Endothelial cell of umbilical vein (primary cell): ENCODE measurements around the gene PYY. TPM values are rescaled to one million over a fixed set of nuclear protein-coding genes. Genes with fewer than 3 reads are reported as not detected.

Experiments used
- BruUV-seq: library from RNA; stranded (reverse); fragments of 400-500 nt; replicated peaks from 2 replicates; lab custom pipeline; 2021; lab: Mats Ljungman, UMichigan
- CTCF ChIA-PET: fragments of 300-600, 350-600 bp; sonication (Branson Sonifier 250); formaldehyde crosslinking; loops from one replicate; lab custom pipeline; 2021; ENCODE audit warnings: antibody characterized with exemption, inconsistent platforms; lab: Charles Lee
- POLR2A ChIA-PET: fragments of 300-600, 350-600 bp; sonication (Branson Sonifier 250); formaldehyde crosslinking; loops from one replicate; lab custom pipeline; 2021; ENCODE audit warnings: antibody characterized with exemption, inconsistent platforms; lab: Charles Lee
- DNase-seq: peaks from one replicate; pipeline ENCODE4 v3.0.0-alpha.2; 2011; ENCODE audit warnings: low read depth, low spot score
- FAIRE-seq: peaks from 2 replicates; lab custom pipeline; 2011; peaks lifted over from hg19 to GRCh38; lab: Jason Lieb, UNC
- H2AFZ ChIP-seq: 2 replicates; pipeline ENCODE4 v1.6.0; 2012; ENCODE audit warnings: low read depth, low read length, control low read depth, inconsistent platforms
- H3K27ac ChIP-seq: 2 replicates; pipeline ENCODE4 v1.5.1; 2011; ENCODE audit warnings: low read depth, mild to moderate bottlenecking, control low read depth, low read length, moderate library complexity; ENCODE audit not compliant: insufficient read depth
- H3K27me3 ChIP-seq, 2 experiments: 2 replicates each; pipeline versions ENCODE4 v1.6.0 to v1.6.1; 2011; ENCODE audit warnings: low read length in 2 of 2, mixed read lengths in 1 of 2; ENCODE audit not compliant: control insufficient read depth in 2 of 2, insufficient read depth in 2 of 2
- H3K36me3 ChIP-seq, 2 experiments: 2 replicates in 1 of 2; 3 replicates in 1 of 2; pipeline ENCODE4 v1.5.1; 2011; ENCODE audit warnings: low read length in 2 of 2, mild to moderate bottlenecking in 1 of 2, moderate library complexity in 1 of 2; ENCODE audit not compliant: control insufficient read depth in 2 of 2, insufficient read depth in 2 of 2; ENCODE audit errors: extremely low read depth in 1 of 2
- H3K4me1 ChIP-seq: 3 replicates; pipeline ENCODE4 v1.5.1; 2011; ENCODE audit warnings: mild to moderate bottlenecking, low read length; ENCODE audit not compliant: control insufficient read depth, insufficient read depth; ENCODE audit errors: extremely low read depth
- H3K4me2 ChIP-seq: 2 replicates; pipeline ENCODE4 v1.6.1; 2011; ENCODE audit warnings: low read length, control low read depth, mixed read lengths; ENCODE audit not compliant: insufficient read depth
- H3K4me3 ChIP-seq, 3 experiments: fragments of 200-600 bp in 1 of 3; sonication (generic), shearing (Covaris generic) in 1 of 3; replicated peaks in 1 of 3; 2 replicates each; pipeline ENCODE4 v1.5.1; 2011 to 2016; ENCODE audit warnings: control low read depth in 3 of 3, low read length in 3 of 3, mild to moderate bottlenecking in 2 of 3, inconsistent platforms in 1 of 3, low read depth in 1 of 3, moderate library complexity in 1 of 3; ENCODE audit not compliant: insufficient read depth in 1 of 3
- H3K79me2 ChIP-seq: 2 replicates; pipeline ENCODE4 v1.6.0; 2012; ENCODE audit warnings: low read length, inconsistent platforms; ENCODE audit not compliant: control insufficient read depth, insufficient read depth
- H3K9ac ChIP-seq: replicated peaks from 2 replicates; pipeline ENCODE3; 2011; ENCODE audit warnings: low read length, control low read depth; ENCODE audit not compliant: insufficient read depth; ENCODE audit errors: extremely low read depth
- H3K9me1 ChIP-seq: replicated peaks from 3 replicates; pipeline ENCODE4 v1.6.0; 2011; ENCODE audit warnings: mild to moderate bottlenecking, low read length; ENCODE audit not compliant: control insufficient read depth, insufficient read depth; ENCODE audit errors: extremely low read depth
- H3K9me3 ChIP-seq: replicated peaks from 2 replicates; pipeline ENCODE4 v1.5.1; 2012; ENCODE audit warnings: low read length, inconsistent platforms; ENCODE audit not compliant: control insufficient read depth, insufficient read depth
- H4K20me1 ChIP-seq: replicated peaks from 2 replicates; pipeline ENCODE3; 2011; ENCODE audit warnings: mild to moderate bottlenecking, low read length; ENCODE audit not compliant: control insufficient read depth, insufficient read depth; ENCODE audit errors: extremely low read depth
- EZH2 ChIP-seq: IDR thresholded peaks from 2 replicates; pipeline ENCODE4 v1.6.1; 2012; ENCODE audit warnings: borderline replicate concordance, low read depth, mild to moderate bottlenecking, moderate library complexity, low read length, inconsistent platforms; ENCODE audit not compliant: severe bottlenecking
- FOS ChIP-seq: IDR thresholded peaks from 2 replicates; pipeline ENCODE4 v1.6.1; 2011; ENCODE audit warnings: mild to moderate bottlenecking, low read length, moderate library complexity, borderline replicate concordance; ENCODE audit not compliant: insufficient read depth
- MYC ChIP-seq: IDR thresholded peaks from one replicate; pipeline ENCODE4 v1.6.1; 2011; ENCODE audit warnings: mild to moderate bottlenecking, low read depth, low read length
- dilution Hi-C: fragments of 300-500 bp; cut with MboI; formaldehyde crosslinking; loops from one replicate; pipeline ENCODE4 v1.15.0; 2019; ENCODE audit warnings: low sequenced_read_pairs; ENCODE audit not compliant: extremely low pct_ligation_motif_present
- intact Hi-C: fragments of 100-400 bp; cut with micrococcal nuclease; formaldehyde crosslinking; loops from one replicate; pipeline ENCODE4 v1.10.0; 2022
- polyA plus RNA-seq, 4 experiments: library from polyadenylated mRNA; depleted of rRNA in 3 of 4; stranded (reverse) in 3 of 4; unstranded in 1 of 4; fragments of >200 nt; gene quantifications; 2 replicates each; pipeline versions ENCODE4 v1.2.1 to v1.2.3, GENCODE V29; 2011 to 2012; ENCODE audit warnings: missing spikeins in 1 of 4
- total RNA-seq: library from RNA; stranded (reverse); gene quantifications from 2 replicates; pipeline ENCODE4 v1.2.3, GENCODE V29; 2021
- TF ChIP-seq, protein P1 (sequence below), 2 donors: IDR thresholded peaks; 1 replicate in 1 of 2; 2 replicates in 1 of 2; pipeline ENCODE4 v1.5.1; 2011; ENCODE audit warnings: low read length in 2 of 2, mild to moderate bottlenecking in 2 of 2, moderate library complexity in 2 of 2, control low read depth in 1 of 2, inconsistent platforms in 1 of 2, low read depth in 1 of 2; ENCODE audit not compliant: insufficient read depth in 1 of 2; ENCODE audit errors: extremely low read depth in 1 of 2

PYY gene
- total and polyA plus RNA-seq, 2 donors (not counting 3 experiments of a cell fraction or from before 2014, with no cell fraction given) = not detected

DNA sequence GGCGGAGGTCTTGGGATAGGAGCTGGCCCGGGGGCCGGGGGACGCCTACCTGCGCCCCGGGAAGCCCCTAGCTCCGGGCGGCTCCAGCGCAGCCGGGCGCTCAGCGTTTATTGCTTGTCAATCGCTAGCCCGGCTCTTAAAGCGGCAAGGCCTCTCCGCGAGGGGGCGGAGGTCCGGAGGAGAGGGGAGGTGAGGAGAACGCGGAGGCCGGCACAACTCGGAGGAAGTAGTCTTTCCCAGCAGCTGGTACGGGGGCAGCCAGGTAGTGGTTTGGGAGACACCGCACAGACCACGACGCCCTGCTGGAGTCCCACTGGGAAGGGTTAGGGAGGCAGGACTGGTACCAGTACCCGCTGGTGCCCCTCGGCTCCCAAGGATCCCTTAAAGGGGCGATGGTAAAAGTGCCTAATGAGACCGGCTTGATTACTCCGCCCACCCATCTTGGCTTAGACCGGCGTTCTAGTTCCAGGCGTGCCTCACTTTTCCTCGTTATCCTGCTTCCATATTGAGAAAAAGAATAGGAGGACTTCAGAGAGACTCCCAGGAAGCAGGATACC lies 46.2 kb downstream of the PYY start, which contains the start of gene MPP2:
MPP2 (minus strand) TSS at position 112 of the 557 bp plus-strand sequence. CDS start 3,076 bp downstream, outside the sequence.
- Histone ChIP-seq H3K27me3 (peaks cover 44 to 51% of the 10 kb centered on the region in 2 experiments), H2AFZ (peak within 1 kb of the TSS; percentile 11), H3K79me2 (no peaks in the 10 kb centered on the region), H3K4me2 (peak within 1 kb of the TSS; percentile 23), H4K20me1 (no peaks in the 10 kb centered on the region), H3K4me3 (peak within 1 kb of the TSS in 1 of 3 experiments; percentile 26), H3K36me3 (no peaks in the 10 kb centered on the region), H3K9ac (no peak within 1 kb of the TSS), H3K27ac (no peak within 1 kb of the TSS), H3K9me1 (no peaks in the 10 kb centered on the region), H3K9me3 (no peaks in the 10 kb centered on the region), H3K4me1 (peaks cover 3% of the 10 kb centered on the region)
- TF ChIP-seq FOS = no peak
- TF ChIP-seq, protein P1, sequence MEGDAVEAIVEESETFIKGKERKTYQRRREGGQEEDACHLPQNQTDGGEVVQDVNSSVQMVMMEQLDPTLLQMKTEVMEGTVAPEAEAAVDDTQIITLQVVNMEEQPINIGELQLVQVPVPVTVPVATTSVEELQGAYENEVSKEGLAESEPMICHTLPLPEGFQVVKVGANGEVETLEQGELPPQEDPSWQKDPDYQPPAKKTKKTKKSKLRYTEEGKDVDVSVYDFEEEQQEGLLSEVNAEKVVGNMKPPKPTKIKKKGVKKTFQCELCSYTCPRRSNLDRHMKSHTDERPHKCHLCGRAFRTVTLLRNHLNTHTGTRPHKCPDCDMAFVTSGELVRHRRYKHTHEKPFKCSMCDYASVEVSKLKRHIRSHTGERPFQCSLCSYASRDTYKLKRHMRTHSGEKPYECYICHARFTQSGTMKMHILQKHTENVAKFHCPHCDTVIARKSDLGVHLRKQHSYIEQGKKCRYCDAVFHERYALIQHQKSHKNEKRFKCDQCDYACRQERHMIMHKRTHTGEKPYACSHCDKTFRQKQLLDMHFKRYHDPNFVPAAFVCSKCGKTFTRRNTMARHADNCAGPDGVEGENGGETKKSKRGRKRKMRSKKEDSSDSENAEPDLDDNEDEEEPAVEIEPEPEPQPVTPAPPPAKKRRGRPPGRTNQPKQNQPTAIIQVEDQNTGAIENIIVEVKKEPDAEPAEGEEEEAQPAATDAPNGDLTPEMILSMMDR (IDR thresholded peaks at IDR 0.05; ENCODE audit: extremely low read depth in 1 of 2, insufficient read depth in 1 of 2, low read depth in 1 of 2, low read length in 2 of 2) = peak in 1 of 2 donors; percentile 23
- TF ChIP-seq MYC = no peak
- peak; percentile 75 for TF ChIP-seq EZH2
- ChIA-PET POLR2A (no interaction called here), CTCF (interaction anchor here (0.8 to 3.3 kb wide), 4 partner anchors 7 to 37 kb away, joined by 3 to 37 read pairs (median 4); no protein-coding TSS in a partner anchor)
- dilution Hi-C loops (no loop called here), intact Hi-C loops (no loop called here)
- BruUV-seq = no TSS peak
- DNase-seq (peak; percentile 55), FAIRE-seq (peak; percentile 31)
